HUES64 (cell line): ENCODE results near the gene IFI44. TPM values are rescaled to one million over a fixed set of nuclear protein-coding genes. Genes with fewer than 3 reads are reported as not detected.

Source experiments
- H3K27ac ChIP-seq: 2 replicates; pipeline ENCODE4 v1.7.0; 2013; ENCODE audit warnings: low read depth, low read length, inconsistent platforms
- H3K27me3 ChIP-seq: 2 replicates; pipeline ENCODE4 v1.6.1; 2013; ENCODE audit warnings: mild to moderate bottlenecking, low read length; ENCODE audit not compliant: insufficient read depth
- H3K36me3 ChIP-seq: 2 replicates; pipeline ENCODE4 v1.6.1; 2013; ENCODE audit warnings: mild to moderate bottlenecking, low read length; ENCODE audit not compliant: insufficient read depth
- H3K4me1 ChIP-seq: 2 replicates; pipeline ENCODE4 v1.6.1; 2013; ENCODE audit warnings: mild to moderate bottlenecking, low read length, moderate library complexity; ENCODE audit not compliant: insufficient read depth
- H3K4me3 ChIP-seq: 2 replicates; pipeline ENCODE4 v1.5.1; 2013; ENCODE audit warnings: mild to moderate bottlenecking, low read length, moderate library complexity
- H3K9ac ChIP-seq: 2 replicates; pipeline ENCODE4 v1.6.1; 2013; ENCODE audit warnings: mild to moderate bottlenecking, low read depth, low read length
- H3K9me3 ChIP-seq: 2 replicates; pipeline ENCODE4 v1.6.1; 2013; ENCODE audit warnings: low read depth, low read length; ENCODE audit not compliant: insufficient read depth
- WGBS: fragments of 150-250, 120-280 bp; methylation state at CpG from one replicate; pipeline ENCODE4 v1.1.7; 2013; ENCODE audit warnings: missing lambda C conversion rate; 5-methylcytosine and 5-hydroxymethylcytosine counted together
- polyA plus RNA-seq, 2 experiments: library from polyadenylated mRNA; stranded (reverse); fragments of 50-300 nt; gene quantifications; one replicate each; pipeline ENCODE4 v1.2.3, GENCODE V29; 2013

IFI44 gene, protein sequence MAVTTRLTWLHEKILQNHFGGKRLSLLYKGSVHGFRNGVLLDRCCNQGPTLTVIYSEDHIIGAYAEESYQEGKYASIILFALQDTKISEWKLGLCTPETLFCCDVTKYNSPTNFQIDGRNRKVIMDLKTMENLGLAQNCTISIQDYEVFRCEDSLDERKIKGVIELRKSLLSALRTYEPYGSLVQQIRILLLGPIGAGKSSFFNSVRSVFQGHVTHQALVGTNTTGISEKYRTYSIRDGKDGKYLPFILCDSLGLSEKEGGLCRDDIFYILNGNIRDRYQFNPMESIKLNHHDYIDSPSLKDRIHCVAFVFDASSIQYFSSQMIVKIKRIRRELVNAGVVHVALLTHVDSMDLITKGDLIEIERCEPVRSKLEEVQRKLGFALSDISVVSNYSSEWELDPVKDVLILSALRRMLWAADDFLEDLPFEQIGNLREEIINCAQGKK
- polyA plus RNA-seq (2013, experiment 1 of 2), result not detected
- not detected for polyA plus RNA-seq (2013, experiment 2 of 2)

- Histone ChIP-seq H3K27me3 (peaks cover 8% of the 10 kb centered on the region), H3K4me1 (no peaks in the 10 kb centered on the region), H3K4me3 (no peak within 1 kb of the TSS), H3K36me3 (no peaks in the 10 kb centered on the region), H3K9ac (no peak within 1 kb of the TSS), H3K9me3 (peaks cover 5% of the 10 kb centered on the region; the same call in 1 of the 2 replicates), H3K27ac (no peak within 1 kb of the TSS)
Measured at GRCh38 chr1:78649628-78650027, at the start of gene IFI44. TSS of gene IFI44 (plus strand) at chr1:78649831. CDS start at chr1:78650196, 365 bp downstream.

DNA sequence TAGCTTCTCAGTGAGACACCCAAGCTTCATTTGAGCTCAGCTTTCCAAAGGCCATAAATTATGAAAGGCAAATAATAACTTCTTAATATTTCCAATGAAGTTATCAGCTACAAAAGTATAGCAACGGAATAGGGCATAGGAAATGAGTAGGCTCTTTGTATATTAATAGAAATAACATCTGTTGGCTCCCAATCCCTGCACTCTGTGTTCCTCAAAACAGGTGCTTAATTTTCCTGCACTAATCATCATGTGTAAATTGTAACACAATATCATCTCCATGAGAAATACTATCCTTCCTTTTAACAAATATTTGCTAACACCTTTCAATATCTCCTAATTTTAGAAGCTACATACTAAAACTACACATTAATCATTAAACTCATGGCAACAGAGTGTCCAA lies 48.6 kb upstream of the IFI44 start:
- no peaks in the 10 kb centered on the region for H3K36me3 ChIP-seq

DNA sequence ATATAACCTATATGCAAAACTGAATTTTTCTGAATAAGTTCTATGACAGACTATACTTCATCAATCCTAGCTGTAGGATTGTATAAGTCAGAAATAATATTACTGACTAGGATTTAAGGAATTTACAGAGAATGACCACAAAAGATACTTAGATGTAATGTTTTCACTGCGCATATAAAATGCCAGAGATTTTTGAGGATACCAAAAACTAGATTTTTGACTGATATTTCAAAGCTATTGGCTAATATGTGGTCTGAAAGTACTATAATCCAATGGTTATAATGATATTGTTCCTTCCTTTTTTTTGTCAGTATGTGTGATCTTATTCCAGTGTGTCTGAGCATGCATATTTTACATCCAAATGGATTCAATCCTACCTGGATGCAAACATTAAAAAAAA lies 46.4 kb upstream of the IFI44 start:
- H3K27ac ChIP-seq, result no peak overlapping the region
- H3K36me3 ChIP-seq, result no peaks in the 10 kb centered on the region
- no peak overlapping the region for H3K9ac ChIP-seq
- WGBS, result 100% methylated on average over 1 of the region's 1 CpG
- no peaks in the 10 kb centered on the region for H3K4me1 ChIP-seq
- H3K27me3 ChIP-seq, result no peaks in the 10 kb centered on the region; the same call in 1 of the 2 replicates
- H3K4me3 ChIP-seq, result no peak overlapping the region
- no peaks in the 10 kb centered on the region for H3K9me3 ChIP-seq

More for the DNA sequence above, 48.6 kb upstream of the IFI44 start:
- Histone ChIP-seq H3K4me3 (no peak overlapping the region), H3K9me3 (no peaks in the 10 kb centered on the region), H3K27ac (no peak overlapping the region), H3K4me1 (no peaks in the 10 kb centered on the region), H3K9ac (no peak overlapping the region), H3K27me3 (no peaks in the 10 kb centered on the region; the same call in 1 of the 2 replicates)
- no CpG with 5 or more reads among the region's 1 CpG for WGBS

DNA sequence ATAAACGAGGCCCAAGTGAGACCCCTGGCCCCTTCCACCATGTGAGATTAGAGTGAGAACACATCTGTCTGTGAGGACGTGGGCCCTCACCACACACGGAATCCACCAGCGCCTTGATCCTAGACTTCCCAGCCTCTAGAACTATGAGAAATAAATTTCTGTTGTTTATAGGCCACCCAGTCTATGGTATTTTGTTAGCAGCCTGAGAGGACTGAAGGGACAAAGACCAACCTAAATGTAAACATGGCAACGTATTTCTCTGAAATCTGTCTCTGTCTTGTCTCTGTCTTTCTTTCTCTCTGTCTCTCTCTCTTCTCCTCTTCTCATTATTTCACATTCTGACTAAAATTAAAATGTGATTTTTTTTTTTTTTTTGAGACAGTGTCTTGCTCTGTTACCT lies 45.0 kb upstream of the IFI44 start:
- Histone ChIP-seq H3K27me3 (no peaks in the 10 kb centered on the region; the same call in 1 of the 2 replicates), H3K36me3 (no peaks in the 10 kb centered on the region), H3K9me3 (no peaks in the 10 kb centered on the region), H3K27ac (no peak overlapping the region), H3K9ac (no peak overlapping the region), H3K4me3 (no peak overlapping the region), H3K4me1 (no peaks in the 10 kb centered on the region)
- WGBS, result 88% methylated on average over 4 of the region's 5 CpGs

DNA sequence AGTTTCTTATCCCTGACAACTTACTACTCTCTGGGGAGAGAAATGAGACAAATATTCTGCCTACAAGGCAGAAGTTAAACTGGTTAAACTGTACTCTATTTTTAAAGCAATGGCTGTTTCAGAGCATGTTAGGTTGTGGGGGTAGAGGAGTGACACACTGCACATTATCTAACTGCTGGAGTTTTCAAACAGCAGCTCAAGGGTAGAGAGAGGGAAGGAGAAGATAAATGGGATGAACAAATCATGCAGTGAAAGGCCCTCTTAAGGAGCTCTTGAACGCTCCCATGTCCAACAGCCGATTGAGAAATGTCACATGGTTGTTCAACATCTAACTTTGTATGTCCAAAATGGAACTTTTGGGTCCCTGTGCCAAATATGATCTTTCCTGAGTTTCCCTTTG lies 43.4 kb upstream of the IFI44 start:
- no peaks in the 10 kb centered on the region for H3K36me3 ChIP-seq
- H3K9ac ChIP-seq, result no peak overlapping the region
- no peak overlapping the region for H3K4me3 ChIP-seq
- H3K9me3 ChIP-seq, result no peaks in the 10 kb centered on the region
- no peaks in the 10 kb centered on the region; the same call in 1 of the 2 replicates for H3K27me3 ChIP-seq
- no peaks in the 10 kb centered on the region for H3K4me1 ChIP-seq
- 96% methylated on average over 2 of the region's 2 CpGs for WGBS
- H3K27ac ChIP-seq, result no peak overlapping the region

DNA sequence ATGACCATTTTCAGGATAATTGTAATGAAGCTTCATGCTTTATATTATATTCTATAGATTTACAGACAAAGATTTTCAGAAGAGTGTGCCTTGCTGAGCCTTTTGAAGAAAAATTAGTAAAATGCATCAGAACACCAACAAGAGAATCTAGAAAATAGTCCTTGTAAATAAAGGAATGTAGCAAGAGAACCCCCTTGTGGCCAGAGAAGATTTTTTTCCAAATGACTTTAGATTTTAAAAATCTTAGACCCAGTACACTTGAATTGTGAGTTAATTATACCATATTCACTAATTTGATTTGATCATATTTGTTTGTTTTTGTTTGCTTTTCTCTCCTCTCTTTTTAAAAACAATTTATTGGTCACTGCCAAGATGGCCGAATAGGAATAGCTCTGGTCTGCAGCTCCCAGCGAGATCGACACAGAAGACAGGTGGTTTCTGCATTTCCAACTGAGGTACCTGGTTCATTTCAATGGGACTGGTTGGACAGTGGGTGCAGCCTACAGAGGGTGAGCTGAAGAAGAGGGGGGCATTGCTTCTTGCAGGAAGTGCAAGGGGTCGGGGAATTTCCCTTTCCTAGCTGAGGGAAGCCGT lies 42.2 kb upstream of the IFI44 start:
- Histone ChIP-seq H3K27me3 (no peaks in the 10 kb centered on the region), H3K9ac (no peak overlapping the region), H3K36me3 (no peaks in the 10 kb centered on the region), H3K9me3 (no peaks in the 10 kb centered on the region), H3K27ac (no peak overlapping the region), H3K4me1 (no peaks in the 10 kb centered on the region), H3K4me3 (no peak overlapping the region)
- WGBS, result 88% methylated on average over 5 of the region's 5 CpGs

DNA sequence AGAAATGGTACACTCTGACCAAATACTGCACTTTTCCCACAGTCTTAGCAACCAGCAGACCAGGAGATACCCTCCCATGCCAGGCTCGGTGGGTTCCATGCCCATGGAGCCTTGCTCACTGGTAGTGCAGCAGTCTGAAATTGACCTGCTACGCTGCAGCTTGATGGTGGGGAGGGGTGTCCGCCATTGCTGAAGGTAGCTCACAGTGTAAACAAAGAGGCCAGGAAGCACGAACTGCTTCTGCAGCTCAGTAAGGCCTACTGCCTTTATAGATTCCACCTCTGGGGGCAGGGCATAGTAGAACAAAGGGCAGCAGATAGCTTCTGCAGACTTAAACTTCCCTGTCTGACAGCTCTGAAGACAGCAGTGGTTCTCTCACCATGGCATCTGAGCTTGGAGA lies 41.7 kb upstream of the IFI44 start:
- Histone ChIP-seq H3K9ac (no peak overlapping the region), H3K9me3 (no peaks in the 10 kb centered on the region), H3K27ac (no peak overlapping the region), H3K4me3 (no peak overlapping the region), H3K4me1 (no peaks in the 10 kb centered on the region), H3K27me3 (no peaks in the 10 kb centered on the region), H3K36me3 (no peaks in the 10 kb centered on the region)
- WGBS, result 60% methylated on average over 4 of the region's 4 CpGs

DNA sequence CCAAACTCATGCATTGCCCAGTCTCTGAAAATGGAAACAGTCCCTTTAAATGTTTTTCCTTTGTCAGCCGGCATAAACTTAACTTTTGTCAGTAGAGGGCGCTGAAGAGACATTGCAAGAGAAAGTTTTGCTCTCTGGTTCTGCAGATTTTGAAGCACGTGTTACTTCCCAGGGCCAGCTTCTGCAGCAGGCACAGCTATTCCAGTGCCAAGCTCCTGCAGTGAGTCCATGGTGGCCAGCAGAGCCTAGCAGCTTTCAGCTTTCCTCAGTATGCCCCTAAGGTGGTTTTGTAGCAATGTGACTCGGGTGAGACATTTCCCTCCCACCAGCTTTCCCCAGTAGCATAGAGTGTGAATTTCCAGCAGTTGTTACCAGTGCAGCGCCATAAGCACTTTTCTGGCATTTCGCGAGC lies 32.0 kb upstream of the IFI44 start:
- H3K9me3 ChIP-seq, result no peaks in the 10 kb centered on the region
- H3K9ac ChIP-seq, result no peak overlapping the region
- no peak overlapping the region for H3K27ac ChIP-seq
- 46% methylated on average over 7 of the region's 7 CpGs for WGBS
- no peaks in the 10 kb centered on the region for H3K36me3 ChIP-seq
- H3K4me3 ChIP-seq, result no peak overlapping the region
- H3K27me3 ChIP-seq, result no peaks in the 10 kb centered on the region
- H3K4me1 ChIP-seq, result peaks cover 5% of the 10 kb centered on the region; the same call in 1 of the 2 replicates

- H3K9ac ChIP-seq, result no peak overlapping the region
- no peak overlapping the region for H3K4me3 ChIP-seq
- peaks cover 5% of the 10 kb centered on the region; the same call in 1 of the 2 replicates for H3K4me1 ChIP-seq
- no peaks in the 10 kb centered on the region for H3K9me3 ChIP-seq
- 97% methylated on average over 3 of the region's 3 CpGs for WGBS
- H3K27ac ChIP-seq, result no peak overlapping the region
- H3K36me3 ChIP-seq, result no peaks in the 10 kb centered on the region
- H3K27me3 ChIP-seq, result no peaks in the 10 kb centered on the region
Measured at GRCh38 chr1:78619032-78619431, 30.6 kb upstream of the IFI44 start.

DNA sequence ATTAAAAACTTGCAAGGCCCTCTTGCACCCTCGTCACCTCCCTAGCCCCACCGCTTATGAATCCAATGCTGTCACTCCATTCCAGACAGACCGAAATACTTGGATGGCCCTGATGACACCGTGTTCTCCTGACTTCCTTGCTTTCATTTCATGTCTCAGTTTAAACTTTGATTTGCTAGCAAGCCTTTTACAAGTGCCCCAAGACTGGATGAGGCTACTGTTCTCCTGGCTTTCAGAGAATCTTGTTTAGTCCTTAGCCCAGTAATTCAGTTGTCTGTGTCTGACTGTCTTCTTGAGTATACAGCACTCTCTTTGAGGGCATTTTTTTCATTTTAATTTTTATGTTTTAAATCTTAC lies 30.2 kb upstream of the IFI44 start:
- no peak overlapping the region for H3K9ac ChIP-seq
- H3K27me3 ChIP-seq, result no peaks in the 10 kb centered on the region
- H3K4me3 ChIP-seq, result no peak overlapping the region
- no peaks in the 10 kb centered on the region for H3K36me3 ChIP-seq
- whole genome bisulfite sequencing, result 94% methylated on average over 4 of the region's 4 CpGs
- peaks cover 5% of the 10 kb centered on the region; the same call in 1 of the 2 replicates for H3K4me1 ChIP-seq
- no peaks in the 10 kb centered on the region for H3K9me3 ChIP-seq
- no peak overlapping the region for H3K27ac ChIP-seq

GRCh38 chr1:78619803-78620579 lies 29.6 kb upstream of the IFI44 start, which contains the start of gene IFI44L:
TSS of gene IFI44L (plus strand) at chr1:78620448. CDS start at chr1:78627916, 7,468 bp downstream.
- no peaks in the 10 kb centered on the region for H3K27me3 ChIP-seq
- WGBS, result 94% methylated on average over 7 of the region's 9 CpGs
- peaks cover 5% of the 10 kb centered on the region; the same call in 1 of the 2 replicates for H3K4me1 ChIP-seq
- H3K27ac ChIP-seq, result no peak within 1 kb of the TSS
- H3K9me3 ChIP-seq, result no peaks in the 10 kb centered on the region
- H3K4me3 ChIP-seq, result no peak within 1 kb of the TSS
- H3K36me3 ChIP-seq, result no peaks in the 10 kb centered on the region
- H3K9ac ChIP-seq, result no peak within 1 kb of the TSS
